H1 (cell line): Measurements from ENCODE around the gene CACNG3. TPM values are rescaled to one million over a fixed set of nuclear protein-coding genes. Genes with fewer than 3 reads are reported as not detected.
A peak's percentile ranks its signal among the peaks of the same experiment; 100 is the strongest.

Experiments
- CTCF ChIA-PET: fragments of 300-600 bp; sonication (Branson Sonifier 250); formaldehyde crosslinking; loops from one replicate; lab custom pipeline; 2021; ENCODE audit not compliant: partially characterized antibody; lab: Charles Lee
- POLR2A ChIA-PET: fragments of 300-600 bp; sonication (Branson Sonifier 250); formaldehyde crosslinking; loops from one replicate; lab custom pipeline; 2021; ENCODE audit warnings: inconsistent platforms; ENCODE audit not compliant: partially characterized antibody; lab: Charles Lee
- DNase-seq, 2 experiments: peaks; one replicate each; pipeline versions ENCODE4 v3.0.0 to v3.0.0-alpha.2; 2010 to 2022; ENCODE audit warnings: low spot score in 2 of 2, low read depth in 1 of 2, mixed read lengths in 1 of 2
- FAIRE-seq: peaks from 2 replicates; lab custom pipeline; 2011; peaks lifted over from hg19 to GRCh38; lab: Jason Lieb, UNC
- H2AFZ ChIP-seq: 2 replicates; pipeline ENCODE4 v1.8.1; 2012; ENCODE audit warnings: low read length, inconsistent platforms
- H2AK5ac ChIP-seq: 2 replicates; pipeline ENCODE4 v1.6.1; 2013; ENCODE audit warnings: low read depth, low read length
- H2BK120ac ChIP-seq: replicated peaks from 2 replicates; pipeline ENCODE3; 2013; ENCODE audit warnings: low read depth, low read length, inconsistent platforms
- H2BK12ac ChIP-seq: 2 replicates; pipeline ENCODE4 v1.6.1; 2013; ENCODE audit warnings: low read depth, low read length
- H2BK15ac ChIP-seq: 2 replicates; pipeline ENCODE4 v1.6.1; 2013; ENCODE audit warnings: low read length
- H2BK20ac ChIP-seq: 2 replicates; pipeline ENCODE4 v1.6.1; 2013; ENCODE audit warnings: low read length
- H2BK5ac ChIP-seq: 2 replicates; pipeline ENCODE4 v1.6.1; 2013; ENCODE audit warnings: low read depth, low read length
- H3K14ac ChIP-seq: 2 replicates; pipeline ENCODE4 v1.6.1; 2013; ENCODE audit warnings: inconsistent platforms; ENCODE audit not compliant: insufficient read length
- H3K18ac ChIP-seq: 2 replicates; pipeline ENCODE4 v1.6.1; 2013; ENCODE audit warnings: low read length; ENCODE audit errors: extremely low read depth
- H3K23ac ChIP-seq: 2 replicates; pipeline ENCODE4 v1.6.1; 2013; ENCODE audit warnings: inconsistent platforms; ENCODE audit not compliant: insufficient read length
- H3K23me2 ChIP-seq: 2 replicates; pipeline ENCODE4 v1.6.1; 2013; ENCODE audit warnings: low read depth, low read length
- H3K27ac ChIP-seq: 2 replicates; pipeline ENCODE4 v1.6.1; 2011; ENCODE audit warnings: low read depth, low read length, inconsistent platforms
- H3K27me3 ChIP-seq, 4 experiments: replicated peaks in 1 of 4; 1 replicate in 1 of 4; 2 replicates in 3 of 4; pipeline versions ENCODE4 v1.6.1 to v1.8.1; 2011 to 2013; ENCODE audit warnings: low read length in 3 of 4, mild to moderate bottlenecking in 3 of 4, inconsistent platforms in 2 of 4, mixed read lengths in 2 of 4, moderate library complexity in 1 of 4; ENCODE audit not compliant: control insufficient read depth in 3 of 4, insufficient read depth in 3 of 4; ENCODE audit errors: extremely low read depth in 1 of 4
- H3K36me3 ChIP-seq, 4 experiments: 2 replicates each; pipeline versions ENCODE4 v1.6.1 to v1.8.1; 2011 to 2013; ENCODE audit warnings: mild to moderate bottlenecking in 4 of 4, low read length in 3 of 4, moderate library complexity in 2 of 4, control low read depth in 1 of 4, inconsistent platforms in 1 of 4; ENCODE audit not compliant: insufficient read depth in 4 of 4, control insufficient read depth in 2 of 4
- H3K4ac ChIP-seq: replicated peaks from 2 replicates; pipeline ENCODE3; 2013; ENCODE audit warnings: low read length, low read depth, mixed read lengths, inconsistent platforms; ENCODE audit not compliant: insufficient read length
- H3K4me1 ChIP-seq, 4 experiments: replicated peaks in 1 of 4; 1 replicate in 1 of 4; 2 replicates in 3 of 4; pipeline versions ENCODE4 v1.6.1 to v1.8.1; 2011 to 2013; ENCODE audit warnings: low read length in 3 of 4, inconsistent platforms in 2 of 4, mixed read lengths in 1 of 4; ENCODE audit not compliant: insufficient read depth in 4 of 4, control insufficient read depth in 3 of 4
- H3K4me2 ChIP-seq, 2 experiments: 2 replicates each; pipeline versions ENCODE4 v1.6.1 to v1.8.1; 2011 to 2013; ENCODE audit warnings: low read depth in 2 of 2, low read length in 2 of 2, control low read depth in 1 of 2, inconsistent platforms in 1 of 2, mild to moderate bottlenecking in 1 of 2; ENCODE audit not compliant: insufficient read depth in 1 of 2
- H3K4me3 ChIP-seq, 4 experiments: fragments of 200-600, 300-600 bp in 1 of 4; sonication (generic), shearing (Covaris generic), sonication (Bioruptor Twin) in 1 of 4; 2 replicates each; pipeline versions ENCODE4 v1.5.1 to v1.8.1; 2011 to 2016; ENCODE audit warnings: low read length in 4 of 4, low read depth in 3 of 4, control low read depth in 2 of 4, inconsistent platforms in 2 of 4, mild to moderate bottlenecking in 2 of 4, mixed read lengths in 1 of 4, moderate library complexity in 1 of 4; ENCODE audit not compliant: insufficient read depth in 2 of 4; ENCODE audit errors: extremely low read depth in 1 of 4
- H3K56ac ChIP-seq: replicated peaks from 2 replicates; pipeline ENCODE3; 2013; ENCODE audit warnings: low read depth, mild to moderate bottlenecking, mixed read lengths, low read length, inconsistent platforms; ENCODE audit not compliant: insufficient read length
- H3K79me1 ChIP-seq: 2 replicates; pipeline ENCODE4 v1.6.1; 2013; ENCODE audit warnings: low read depth, low read length, control low read depth
- H3K79me2 ChIP-seq, 2 experiments: 2 replicates each; pipeline versions ENCODE4 v1.6.1 to v1.8.1; 2012 to 2013; ENCODE audit warnings: low read length in 2 of 2, mild to moderate bottlenecking in 2 of 2, inconsistent platforms in 1 of 2; ENCODE audit not compliant: insufficient read depth in 2 of 2, control insufficient read depth in 1 of 2
- H3K9ac ChIP-seq, 4 experiments: replicated peaks in 1 of 4; 1 replicate in 1 of 4; 2 replicates in 3 of 4; pipeline versions ENCODE4 v1.6.1 to v1.8.1; 2011 to 2013; ENCODE audit warnings: low read depth in 3 of 4, low read length in 3 of 4, control low read depth in 2 of 4, mild to moderate bottlenecking in 2 of 4, moderate library complexity in 2 of 4, inconsistent platforms in 1 of 4; ENCODE audit errors: extremely low read depth in 1 of 4
- H3K9me3 ChIP-seq, 2 experiments: 2 replicates each; pipeline versions ENCODE4 v1.6.1 to v1.8.1; 2012 to 2013; ENCODE audit warnings: mild to moderate bottlenecking in 2 of 2, moderate library complexity in 2 of 2, control low read depth in 1 of 2, inconsistent platforms in 1 of 2, low read depth in 1 of 2, low read length in 1 of 2, mixed read lengths in 1 of 2; ENCODE audit not compliant: insufficient read depth in 2 of 2
- H4K20me1 ChIP-seq, 2 experiments: replicated peaks in 1 of 2; 2 replicates each; pipeline versions ENCODE3 to v1.8.1; 2011 to 2013; ENCODE audit warnings: inconsistent platforms in 2 of 2, low read length in 2 of 2, mild to moderate bottlenecking in 1 of 2; ENCODE audit not compliant: insufficient read depth in 2 of 2, control insufficient read depth in 1 of 2
- H4K5ac ChIP-seq: 2 replicates; pipeline ENCODE4 v1.6.1; 2013; ENCODE audit warnings: low read length, low read depth, mixed read lengths, inconsistent platforms; ENCODE audit not compliant: insufficient read length
- H4K8ac ChIP-seq: 2 replicates; pipeline ENCODE4 v1.8.0; 2013; ENCODE audit warnings: mild to moderate bottlenecking, moderate library complexity, low read length, inconsistent platforms; ENCODE audit not compliant: insufficient read depth; ENCODE audit errors: extremely low read depth
- H4K91ac ChIP-seq: replicated peaks from 2 replicates; pipeline ENCODE3; 2013; ENCODE audit warnings: low read length, mixed read lengths, inconsistent platforms; ENCODE audit not compliant: insufficient read length
- CBX5 ChIP-seq: fragments of 300-800, 300-1000 bp; sonication (generic); IDR thresholded peaks from 2 replicates; pipeline ENCODE4 v1.7.1; 2016; ENCODE audit warnings: antibody characterized with exemption, low read length, low read depth
- CHD1 ChIP-seq: IDR thresholded peaks from 2 replicates; pipeline ENCODE4 v1.6.1; 2012; ENCODE audit warnings: low read depth, low read length, improper control_type of control experiment
- MAFK ChIP-seq: IDR thresholded peaks from 2 replicates; pipeline ENCODE4 v1.6.1; 2012; ENCODE audit warnings: low read depth, mild to moderate bottlenecking, improper control_type of control experiment, low read length
- POLR2AphosphoS5 ChIP-seq: IDR thresholded peaks from 2 replicates; pipeline ENCODE4 v1.6.1; 2011; ENCODE audit warnings: low read depth, low read length
- POU5F1 ChIP-seq: IDR thresholded peaks from 2 replicates; pipeline ENCODE4 v1.6.1; 2011; ENCODE audit warnings: low read depth, mild to moderate bottlenecking, low read length, moderate library complexity
- SIRT6 ChIP-seq: IDR thresholded peaks from one replicate; pipeline ENCODE4 v1.7.1; 2012; ENCODE audit warnings: low read length, inconsistent platforms
- SP1 ChIP-seq: IDR thresholded peaks from 2 replicates; pipeline ENCODE4 v1.6.1; 2011; ENCODE audit warnings: low read depth, low read length
- WGBS, 2 experiments: shearing (Covaris generic) in 1 of 2; methylation state at CpG; one replicate each; pipeline versions ENCODE4 v1.1.6 to v1.1.7; 2013 to 2015; ENCODE audit warnings: low lambda C conversion rate in 2 of 2, mixed read lengths in 2 of 2, inconsistent platforms in 1 of 2, low coverage in 1 of 2, missing lambda C conversion rate in 1 of 2; ENCODE audit not compliant: insufficient replicate concordance in 2 of 2, insufficient coverage in 1 of 2, insufficient read length in 1 of 2; ENCODE audit errors: extremely low coverage in 1 of 2, missing lambda C conversion rate in 1 of 2; 5-methylcytosine and 5-hydroxymethylcytosine counted together
- polyA plus RNA-seq, 7 experiments: library from polyadenylated mRNA; depleted of rRNA in 3 of 7; stranded (reverse) in 5 of 7; unstranded in 2 of 7; fragments of >200 nt in 5 of 7; fragments of 200-250 nt in 2 of 7; gene quantifications; 1 replicate in 5 of 7; 2 replicates in 1 of 7; 4 replicates in 1 of 7; pipeline versions ENCODE4 v1.2.1 to v1.2.3, GENCODE V29; 2011 to 2013; ENCODE audit warnings: missing spikeins in 2 of 7, mixed read lengths in 2 of 7
- total RNA-seq: library from RNA; stranded (reverse); fragmentation: NEBNext Ultra II Directional; extraction: Animal tissue kit (Norgen Biotek cat#: 25700); gene quantifications from 2 replicates; pipeline ENCODE4 v1.2.1, GENCODE V29; 2021
- TF ChIP-seq, protein P1 (sequence below): IDR thresholded peaks from 2 replicates; pipeline ENCODE4 v1.6.1; 2012; ENCODE audit warnings: low read length, inconsistent platforms
- TF ChIP-seq, protein P2 (sequence below): IDR thresholded peaks from 2 replicates; pipeline ENCODE4 v1.6.1; 2011; ENCODE audit warnings: low read depth, mild to moderate bottlenecking, low read length; ENCODE audit not compliant: insufficient read depth

CACNG3 gene
- total and polyA plus RNA-seq, 2 of the 8 experiments (the other 6 are each of a cell fraction or from before 2014, with no cell fraction given): 0.12 TPM; not detected in 1

DNA sequence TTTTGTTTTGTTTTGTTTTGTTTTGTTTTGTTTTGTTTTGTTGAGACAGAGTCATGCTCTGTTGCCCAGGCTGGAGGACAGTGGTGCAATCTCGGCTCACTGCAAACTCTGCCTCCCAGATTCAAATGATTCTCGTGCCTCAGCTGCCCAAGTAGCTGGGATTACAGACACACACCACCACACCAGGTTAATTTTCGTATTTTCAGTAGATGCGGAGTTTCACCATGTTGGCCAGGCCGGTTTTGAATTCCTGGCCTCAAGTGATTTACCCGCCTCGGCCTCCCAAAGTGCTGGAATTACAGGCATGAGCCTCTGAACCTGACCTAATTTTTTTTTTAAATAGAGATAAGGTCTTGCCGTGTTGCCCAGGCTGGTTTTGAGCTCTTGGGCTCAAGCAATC is 46.5 kb downstream of the CACNG3 start:
- H3K4me3 ChIP-seq: no peak overlapping the region
- H4K5ac ChIP-seq: no peak overlapping the region
- no peak overlapping the region for H3K4ac ChIP-seq
- H3K56ac ChIP-seq: no peak overlapping the region
- H2BK20ac ChIP-seq: no peak overlapping the region
- H3K9me3 ChIP-seq: no peaks in the 10 kb centered on the region
- H3K4me1 ChIP-seq: no peaks in the 10 kb centered on the region
- no peaks in the 10 kb centered on the region; the same call in 1 of the 2 replicates for H3K23me2 ChIP-seq
- ChIA-PET CTCF (interaction anchor here (0.9 to 2.2 kb wide), 4 partner anchors 10 to 260 kb away, joined by 3 to 9 read pairs (median 8); no protein-coding TSS in a partner anchor), POLR2A (no interaction called here)
- H4K91ac ChIP-seq: no peak overlapping the region
- DNase-seq: no peak
- no peak overlapping the region for H3K27ac ChIP-seq
- no peaks in the 10 kb centered on the region for H3K79me1 ChIP-seq
- H3K36me3 ChIP-seq: no peaks in the 10 kb centered on the region
- 0 out of 2 replicates have a peak overlapping the region, but pooled peaks have one; percentile 5 for H2BK12ac ChIP-seq
- no peak overlapping the region for H2AK5ac ChIP-seq
- H2BK5ac ChIP-seq: no peak overlapping the region
- TF ChIP-seq CHD1 (no peak), POU5F1 (no peak), SP1 (no peak), SIRT6 (no peak), POLR2AphosphoS5 (no peak), CBX5 (no peak), MAFK (no peak)
- TF ChIP-seq, protein P1, sequence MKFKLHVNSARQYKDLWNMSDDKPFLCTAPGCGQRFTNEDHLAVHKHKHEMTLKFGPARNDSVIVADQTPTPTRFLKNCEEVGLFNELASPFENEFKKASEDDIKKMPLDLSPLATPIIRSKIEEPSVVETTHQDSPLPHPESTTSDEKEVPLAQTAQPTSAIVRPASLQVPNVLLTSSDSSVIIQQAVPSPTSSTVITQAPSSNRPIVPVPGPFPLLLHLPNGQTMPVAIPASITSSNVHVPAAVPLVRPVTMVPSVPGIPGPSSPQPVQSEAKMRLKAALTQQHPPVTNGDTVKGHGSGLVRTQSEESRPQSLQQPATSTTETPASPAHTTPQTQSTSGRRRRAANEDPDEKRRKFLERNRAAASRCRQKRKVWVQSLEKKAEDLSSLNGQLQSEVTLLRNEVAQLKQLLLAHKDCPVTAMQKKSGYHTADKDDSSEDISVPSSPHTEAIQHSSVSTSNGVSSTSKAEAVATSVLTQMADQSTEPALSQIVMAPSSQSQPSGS: no peak
- TF ChIP-seq, protein P2, sequence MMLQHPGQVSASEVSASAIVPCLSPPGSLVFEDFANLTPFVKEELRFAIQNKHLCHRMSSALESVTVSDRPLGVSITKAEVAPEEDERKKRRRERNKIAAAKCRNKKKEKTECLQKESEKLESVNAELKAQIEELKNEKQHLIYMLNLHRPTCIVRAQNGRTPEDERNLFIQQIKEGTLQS: no peak
- H3K9ac ChIP-seq: no peak overlapping the region
- no peak overlapping the region for H3K23ac ChIP-seq
- no peak overlapping the region for H3K4me2 ChIP-seq
- 86% methylated on average over 8 of the region's 8 CpGs; no CpG with 5 or more reads in 1 of the 2 experiments for WGBS, 2 experiments
- no peak overlapping the region for H2AFZ ChIP-seq
- H3K79me2 ChIP-seq: no peaks in the 10 kb centered on the region
- no peak overlapping the region for H2BK15ac ChIP-seq
- H3K18ac ChIP-seq: no peak overlapping the region
- no peak overlapping the region for H2BK120ac ChIP-seq
- no peak overlapping the region for H3K14ac ChIP-seq
- H4K20me1 ChIP-seq: no peaks in the 10 kb centered on the region
- no peak overlapping the region for H4K8ac ChIP-seq
- no peaks in the 10 kb centered on the region for H3K27me3 ChIP-seq
- FAIRE-seq: no peak
